B cell (primary cell): Measurements from ENCODE around the gene UBR3. TPM values are rescaled to one million over a fixed set of nuclear protein-coding genes. Genes with fewer than 3 reads are reported as not detected.

ENCODE experiments used
- ATAC-seq: fragments of 200-7000 bp; cut with Tn5 transposase; one replicate; pipeline ENCODE4 v1.10.0; 2021; ENCODE audit warnings: low read depth, mild to moderate bottlenecking, moderate number of reproducible peaks, moderate library complexity
- CTCF ChIA-PET: fragments of 350-600 bp; sonication (Branson Sonifier 250); formaldehyde crosslinking; loops from one replicate; lab custom pipeline; 2021; ENCODE audit warnings: antibody characterized with exemption, inconsistent platforms; lab: Charles Lee
- POLR2A ChIA-PET: fragments of 350-600 bp; sonication (Branson Sonifier 250); formaldehyde crosslinking; loops from one replicate; lab custom pipeline; 2021; ENCODE audit warnings: antibody characterized with exemption; lab: Charles Lee
- DNase-seq: peaks from one replicate; pipeline ENCODE4 v3.0.0; 2013
- H2AFZ ChIP-seq: 2 replicates; pipeline ENCODE4 v1.6.1; 2012; ENCODE audit warnings: mild to moderate bottlenecking, low read depth, low read length; ENCODE audit not compliant: insufficient read depth, poor library complexity, severe bottlenecking
- H3K27ac ChIP-seq, 2 donors: 1 replicate in 1 of 2; 2 replicates in 1 of 2; pipeline ENCODE4 v1.5.1; 2012 to 2013; ENCODE audit warnings: low read length in 2 of 2, mild to moderate bottlenecking in 2 of 2, moderate library complexity in 1 of 2
- H3K27me3 ChIP-seq, 4 experiments: fragments of 200-600 bp in 1 of 4; sonication (generic) in 1 of 4; replicated peaks in 1 of 4; 1 replicate in 2 of 4; 2 replicates in 2 of 4; pipeline versions ENCODE4 v1.6.1 to v1.7.0; 2013 to 2016; ENCODE audit warnings: low read length in 3 of 4, mild to moderate bottlenecking in 2 of 4, mixed read lengths in 1 of 4, moderate library complexity in 1 of 4; ENCODE audit not compliant: insufficient read depth in 4 of 4, control insufficient read depth in 3 of 4; ENCODE audit errors: control extremely low read depth in 1 of 4
- H3K36me3 ChIP-seq, 2 experiments: replicated peaks in 1 of 2; 1 replicate in 1 of 2; 2 replicates in 1 of 2; pipeline versions ENCODE4 v1.6.1 to v1.7.1; 2013; ENCODE audit warnings: low read length in 1 of 2; ENCODE audit not compliant: insufficient read depth in 2 of 2, control insufficient read depth in 1 of 2; ENCODE audit errors: control extremely low read depth in 1 of 2, extremely low read depth in 1 of 2
- H3K4me1 ChIP-seq, 2 donors: fragments of 200-600 bp in 1 of 2; sonication (generic) in 1 of 2; 1 replicate in 1 of 2; 2 replicates in 1 of 2; pipeline versions ENCODE4 v1.5.1 to v1.6.1; 2013 to 2017; ENCODE audit warnings: low read length in 2 of 2; ENCODE audit not compliant: control insufficient read depth in 2 of 2, insufficient read depth in 2 of 2
- H3K4me2 ChIP-seq: replicated peaks from 2 replicates; pipeline ENCODE3; 2012; ENCODE audit warnings: mild to moderate bottlenecking, low read depth, low read length; ENCODE audit not compliant: poor library complexity, severe bottlenecking
- H3K4me3 ChIP-seq, 5 experiments: fragments of 200-600 bp in 1 of 5; sonication (generic) in 1 of 5; 1 replicate in 3 of 5; 2 replicates in 2 of 5; pipeline versions ENCODE4 v1.5.1 to v1.7.0; 2011 to 2016; ENCODE audit warnings: low read length in 4 of 5, mild to moderate bottlenecking in 4 of 5, low read depth in 2 of 5, control low read depth in 1 of 5, moderate library complexity in 1 of 5; ENCODE audit not compliant: insufficient read depth in 1 of 5; ENCODE audit errors: control extremely low read depth in 1 of 5, extremely low read depth in 1 of 5
- H3K79me2 ChIP-seq: fragments of 200-600 bp; sonication (generic); one replicate; pipeline ENCODE4 v1.6.0; 2016; ENCODE audit warnings: low read length; ENCODE audit not compliant: control insufficient read depth, insufficient read depth
- H3K9ac ChIP-seq: fragments of 200-600 bp; sonication (generic); 2 replicates; pipeline ENCODE4 v1.6.1; 2017; ENCODE audit warnings: mild to moderate bottlenecking, low read length, moderate library complexity
- H3K9me3 ChIP-seq, 3 donors: one replicate each; pipeline versions ENCODE4 v1.6.1 to v1.7.1; 2013; ENCODE audit warnings: low read length in 2 of 3; ENCODE audit not compliant: control insufficient read depth in 2 of 3, insufficient read depth in 1 of 3; ENCODE audit errors: control extremely low read depth in 1 of 3
- H4K20me1 ChIP-seq: 2 replicates; pipeline ENCODE4 v1.6.0; 2012; ENCODE audit warnings: mild to moderate bottlenecking, low read length; ENCODE audit not compliant: insufficient read depth, control insufficient read depth, poor library complexity, severe bottlenecking
- H3K27ac Mint-ChIP-seq: one replicate; pipeline ENCODE4 v1.8.0; 2021; ENCODE audit warnings: mixed read lengths
- H3K27me3 Mint-ChIP-seq: one replicate; pipeline ENCODE4 v1.8.0; 2021; ENCODE audit warnings: mixed read lengths
- H3K4me1 Mint-ChIP-seq: one replicate; pipeline ENCODE4 v1.8.0; 2021; ENCODE audit warnings: mixed read lengths
- H3K4me3 Mint-ChIP-seq: one replicate; pipeline ENCODE4 v1.8.0; 2021; ENCODE audit warnings: mixed read lengths
- H3K9me3 Mint-ChIP-seq: one replicate; pipeline ENCODE4 v1.8.0; 2022; ENCODE audit warnings: mixed read lengths; ENCODE audit not compliant: insufficient read depth
- EZH2 ChIP-seq: IDR thresholded peaks from 2 replicates; pipeline ENCODE4 v1.6.1; 2012; ENCODE audit warnings: borderline replicate concordance, low read depth, mild to moderate bottlenecking, moderate library complexity, low read length; ENCODE audit not compliant: insufficient read depth, poor library complexity, severe bottlenecking
- WGBS: methylation state at CpG from one replicate; pipeline ENCODE4 v1.1.5; 2013; ENCODE audit warnings: missing lambda C conversion rate; ENCODE audit not compliant: insufficient coverage; 5-methylcytosine and 5-hydroxymethylcytosine counted together
- intact Hi-C: fragments of 100-400 bp; cut with micrococcal nuclease; formaldehyde crosslinking; loops from one replicate; pipeline ENCODE4 v1.10.0; 2022
- polyA plus RNA-seq: library from polyadenylated mRNA; depleted of rRNA; stranded (reverse); fragments of >200 nt; gene quantifications from 2 replicates; pipeline ENCODE4 v1.2.3, GENCODE V29; 2012
- total RNA-seq, 2 donors: library from RNA; stranded (reverse); fragments of 120-200 nt in 1 of 2; gene quantifications; 1 replicate in 1 of 2; 2 replicates in 1 of 2; pipeline versions ENCODE4 v1.2.3 to v1.2.4, GENCODE V29; 2013 to 2022
- TF ChIP-seq, protein P1 (sequence below): fragments of 200-600 bp; IDR thresholded peaks from one replicate; pipeline ENCODE4 v1.8.0; 2022; ENCODE audit warnings: antibody characterized with exemption, mild to moderate bottlenecking

Gene UBR3
- total and polyA plus RNA-seq, 2 donors (not counting 1 experiment from before 2014, with no cell fraction given), result 5.9 to 58.1 TPM

DNA sequence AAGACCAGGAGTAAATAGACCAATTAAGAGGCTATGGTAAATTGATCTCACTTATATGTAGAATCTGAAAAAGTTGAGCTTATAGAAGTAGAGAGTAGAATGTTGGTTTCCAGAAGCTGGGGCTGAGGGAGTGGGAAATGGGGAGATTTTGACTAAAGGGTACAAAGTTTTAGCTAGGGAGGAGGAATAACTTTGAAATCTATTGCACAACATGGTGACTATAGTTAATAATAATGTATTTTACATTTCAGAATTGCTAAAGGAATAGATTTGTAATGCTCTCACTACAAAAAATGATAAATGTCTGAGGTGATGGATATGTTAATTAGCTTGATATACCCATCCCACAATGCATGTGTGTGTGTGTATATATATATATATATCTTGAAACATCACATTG is 82.1 kb downstream of the UBR3 start:
- CTCF ChIA-PET, result interaction anchor here (0.9 kb wide), 1 partner anchor 19 kb away, joined by 4 read pairs; no protein-coding TSS in a partner anchor

DNA sequence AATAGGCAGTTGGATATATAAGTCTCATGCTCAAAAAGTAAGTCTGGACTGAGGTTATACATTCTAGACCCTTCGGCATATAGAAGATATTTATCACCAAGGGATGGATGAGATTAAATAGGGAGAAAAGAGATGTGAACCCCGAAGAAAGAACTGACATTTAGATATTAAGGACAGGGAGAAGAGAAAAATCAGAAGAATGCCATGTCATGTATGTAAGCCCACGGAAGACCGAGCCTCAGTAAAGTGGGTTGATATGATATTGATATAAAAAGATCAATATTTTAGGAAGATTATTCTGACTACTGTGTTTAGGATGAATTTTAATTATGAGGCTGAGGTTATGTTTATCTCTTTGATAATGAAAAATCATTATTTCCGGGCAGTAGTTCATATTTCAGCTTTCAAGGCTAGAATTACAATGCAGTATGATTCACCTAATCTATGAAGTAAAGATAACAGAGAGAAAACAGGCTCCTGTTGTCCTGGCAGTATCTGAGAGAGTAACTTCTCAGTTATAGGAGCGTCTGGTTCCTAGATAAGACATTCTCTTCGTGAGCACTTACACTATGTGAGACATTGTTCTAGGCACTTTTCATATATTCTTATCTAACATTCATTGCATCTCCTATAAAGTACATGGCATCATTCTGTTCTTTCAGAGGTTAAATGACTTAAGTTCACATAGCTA is 83.0 kb downstream of the UBR3 start:
- Mint-ChIP-seq H3K4me3 (no peak overlapping the region), H3K4me1 (no peaks in the 10 kb centered on the region), H3K9me3 (no peaks in the 10 kb centered on the region), H3K27ac (no peak overlapping the region), H3K27me3 (no peaks in the 10 kb centered on the region)
- Histone ChIP-seq H3K9ac (no peak overlapping the region), H3K27me3 (no peaks in the 10 kb centered on the region), H3K4me3 (no peak overlapping the region), H3K27ac (no peak overlapping the region), H4K20me1 (no peaks in the 10 kb centered on the region), H3K4me1 (no peaks in the 10 kb centered on the region), H3K4me2 (no peak overlapping the region), H3K9me3 (no peaks in the 10 kb centered on the region), H3K36me3 (peaks cover 2 to 5% of the 10 kb centered on the region in 2 experiments), H3K79me2 (no peaks in the 10 kb centered on the region), H2AFZ (no peak overlapping the region)
- WGBS, result 100% methylated on average over 1 of the region's 7 CpGs
- intact Hi-C loops, result no loop called here
- ChIA-PET CTCF (interaction anchor here (0.6 kb wide), 1 partner anchor 215 kb away, joined by 3 read pairs; no protein-coding TSS in a partner anchor), POLR2A (no interaction called here)
- ATAC-seq, result no peak
- no peak for TF ChIP-seq EZH2
- TF ChIP-seq, protein P1, sequence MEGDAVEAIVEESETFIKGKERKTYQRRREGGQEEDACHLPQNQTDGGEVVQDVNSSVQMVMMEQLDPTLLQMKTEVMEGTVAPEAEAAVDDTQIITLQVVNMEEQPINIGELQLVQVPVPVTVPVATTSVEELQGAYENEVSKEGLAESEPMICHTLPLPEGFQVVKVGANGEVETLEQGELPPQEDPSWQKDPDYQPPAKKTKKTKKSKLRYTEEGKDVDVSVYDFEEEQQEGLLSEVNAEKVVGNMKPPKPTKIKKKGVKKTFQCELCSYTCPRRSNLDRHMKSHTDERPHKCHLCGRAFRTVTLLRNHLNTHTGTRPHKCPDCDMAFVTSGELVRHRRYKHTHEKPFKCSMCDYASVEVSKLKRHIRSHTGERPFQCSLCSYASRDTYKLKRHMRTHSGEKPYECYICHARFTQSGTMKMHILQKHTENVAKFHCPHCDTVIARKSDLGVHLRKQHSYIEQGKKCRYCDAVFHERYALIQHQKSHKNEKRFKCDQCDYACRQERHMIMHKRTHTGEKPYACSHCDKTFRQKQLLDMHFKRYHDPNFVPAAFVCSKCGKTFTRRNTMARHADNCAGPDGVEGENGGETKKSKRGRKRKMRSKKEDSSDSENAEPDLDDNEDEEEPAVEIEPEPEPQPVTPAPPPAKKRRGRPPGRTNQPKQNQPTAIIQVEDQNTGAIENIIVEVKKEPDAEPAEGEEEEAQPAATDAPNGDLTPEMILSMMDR, result no peak
- no peak for DNase-seq

More for the DNA sequence above, 82.1 kb downstream of the UBR3 start:
- Mint-ChIP-seq H3K4me3 (no peak overlapping the region), H3K27me3 (no peaks in the 10 kb centered on the region), H3K9me3 (no peaks in the 10 kb centered on the region), H3K27ac (no peak overlapping the region), H3K4me1 (no peaks in the 10 kb centered on the region)
- Histone ChIP-seq H2AFZ (no peak overlapping the region), H3K9ac (no peak overlapping the region), H4K20me1 (no peaks in the 10 kb centered on the region), H3K4me1 (no peaks in the 10 kb centered on the region), H3K79me2 (no peaks in the 10 kb centered on the region), H3K27me3 (no peaks in the 10 kb centered on the region), H3K4me3 (no peak overlapping the region), H3K36me3 (peaks cover 2% of the 10 kb centered on the region in 2 experiments), H3K4me2 (no peak overlapping the region), H3K27ac (no peak overlapping the region), H3K9me3 (no peaks in the 10 kb centered on the region)
- ATAC-seq, result no peak
- POLR2A ChIA-PET, result no interaction called here
- TF ChIP-seq, protein P1, result no peak
- no peak for TF ChIP-seq EZH2
- intact Hi-C loops, result no loop called here
- DNase-seq, result no peak
